ENCODE measurements around the gene UBXN6. TPM values are rescaled to one million over a fixed set of nuclear protein-coding genes. Genes with fewer than 3 reads are reported as not detected.

UBXN6 gene
- total RNA-seq, 1 donor from 2014 or later, result 40.9 TPM

GRCh38 chr19:4454747-4455718 is 2.6 kb downstream of the UBXN6 start:
- TF ChIP-seq, protein P1, sequence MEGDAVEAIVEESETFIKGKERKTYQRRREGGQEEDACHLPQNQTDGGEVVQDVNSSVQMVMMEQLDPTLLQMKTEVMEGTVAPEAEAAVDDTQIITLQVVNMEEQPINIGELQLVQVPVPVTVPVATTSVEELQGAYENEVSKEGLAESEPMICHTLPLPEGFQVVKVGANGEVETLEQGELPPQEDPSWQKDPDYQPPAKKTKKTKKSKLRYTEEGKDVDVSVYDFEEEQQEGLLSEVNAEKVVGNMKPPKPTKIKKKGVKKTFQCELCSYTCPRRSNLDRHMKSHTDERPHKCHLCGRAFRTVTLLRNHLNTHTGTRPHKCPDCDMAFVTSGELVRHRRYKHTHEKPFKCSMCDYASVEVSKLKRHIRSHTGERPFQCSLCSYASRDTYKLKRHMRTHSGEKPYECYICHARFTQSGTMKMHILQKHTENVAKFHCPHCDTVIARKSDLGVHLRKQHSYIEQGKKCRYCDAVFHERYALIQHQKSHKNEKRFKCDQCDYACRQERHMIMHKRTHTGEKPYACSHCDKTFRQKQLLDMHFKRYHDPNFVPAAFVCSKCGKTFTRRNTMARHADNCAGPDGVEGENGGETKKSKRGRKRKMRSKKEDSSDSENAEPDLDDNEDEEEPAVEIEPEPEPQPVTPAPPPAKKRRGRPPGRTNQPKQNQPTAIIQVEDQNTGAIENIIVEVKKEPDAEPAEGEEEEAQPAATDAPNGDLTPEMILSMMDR (conservative IDR thresholded peaks at IDR 0.05; ENCODE audit: low read depth, low read length), result no peak
- H3K4me3 ChIP-seq (ENCODE audit: low read depth, low read length), result peak overlapping the region; percentile 94

DNA sequence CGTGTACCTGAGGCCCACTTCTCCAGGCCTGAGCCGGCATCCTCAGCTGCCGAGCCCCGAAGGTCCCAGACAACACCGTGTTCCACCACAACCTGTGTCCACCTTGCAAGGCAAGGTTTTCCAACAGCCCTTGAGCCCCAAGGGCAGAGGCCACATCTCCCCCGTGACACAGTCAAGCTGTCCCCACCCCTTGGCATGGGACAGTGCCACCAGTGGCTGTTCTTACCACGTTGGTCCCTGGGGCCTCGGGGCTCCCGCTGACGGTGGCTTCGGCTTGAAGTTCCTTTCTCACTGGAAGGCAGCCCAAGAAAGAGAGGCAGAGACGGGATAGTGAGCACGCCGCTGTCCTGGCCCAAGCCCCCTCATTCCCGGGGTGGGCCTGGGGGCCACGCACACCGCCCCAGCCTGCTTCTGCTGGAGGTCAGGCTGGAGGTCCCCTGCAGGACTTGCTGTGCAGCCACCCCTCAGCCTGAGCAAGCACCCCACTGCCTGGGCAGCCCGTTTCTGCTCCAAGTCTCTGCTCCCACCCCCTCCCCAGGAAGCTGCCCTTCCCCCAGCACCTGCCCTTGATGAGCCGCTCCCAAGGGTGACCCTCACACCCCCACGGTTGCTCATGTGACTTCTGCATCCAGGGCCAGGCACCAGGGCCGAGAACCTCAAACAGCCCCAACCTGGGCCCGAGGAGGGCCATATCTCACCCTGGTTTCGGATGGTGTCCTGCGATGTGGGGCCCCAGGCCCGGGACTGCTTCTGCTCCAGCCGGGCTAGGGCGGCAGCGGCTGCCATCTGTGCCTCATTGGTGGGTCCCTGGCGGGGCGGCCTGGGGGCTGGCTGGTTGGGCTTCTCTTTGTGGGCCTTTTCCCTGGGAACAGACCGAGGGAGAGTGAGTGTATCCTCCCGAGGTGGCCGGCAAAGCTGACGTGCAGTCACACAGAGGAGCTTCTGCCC is 4.1 kb downstream of the UBXN6 start:
- TF ChIP-seq, protein P1 (conservative IDR thresholded peaks at IDR 0.05; ENCODE audit: low read depth, low read length), result no peak

More at GRCh38 chr19:4454747-4455718, 2.6 kb downstream of the UBXN6 start:
- DNase-seq (ENCODE audit: low read depth), result no peak

GRCh38 chr19:4452230-4452990 is 5.2 kb downstream of the UBXN6 start:
- H3K4me3 ChIP-seq (ENCODE audit: low read depth, low read length), result no peak overlapping the region
- TF ChIP-seq, protein P1 (conservative IDR thresholded peaks at IDR 0.05; ENCODE audit: low read depth, low read length), result no peak
- no peak for DNase-seq (ENCODE audit: low read depth)

More for the DNA sequence above, 4.1 kb downstream of the UBXN6 start:
- no peak overlapping the region for H3K4me3 ChIP-seq (ENCODE audit: low read depth, low read length)
- DNase-seq (ENCODE audit: low read depth), result no peak

GRCh38 chr19:4449639-4450028 is 8.0 kb downstream of the UBXN6 start:
- no peak overlapping the region for H3K4me3 ChIP-seq (ENCODE audit: low read depth, low read length)
- DNase-seq (ENCODE audit: low read depth), result no peak
- TF ChIP-seq, protein P1 (conservative IDR thresholded peaks at IDR 0.05; ENCODE audit: low read depth, low read length), result no peak

DNA sequence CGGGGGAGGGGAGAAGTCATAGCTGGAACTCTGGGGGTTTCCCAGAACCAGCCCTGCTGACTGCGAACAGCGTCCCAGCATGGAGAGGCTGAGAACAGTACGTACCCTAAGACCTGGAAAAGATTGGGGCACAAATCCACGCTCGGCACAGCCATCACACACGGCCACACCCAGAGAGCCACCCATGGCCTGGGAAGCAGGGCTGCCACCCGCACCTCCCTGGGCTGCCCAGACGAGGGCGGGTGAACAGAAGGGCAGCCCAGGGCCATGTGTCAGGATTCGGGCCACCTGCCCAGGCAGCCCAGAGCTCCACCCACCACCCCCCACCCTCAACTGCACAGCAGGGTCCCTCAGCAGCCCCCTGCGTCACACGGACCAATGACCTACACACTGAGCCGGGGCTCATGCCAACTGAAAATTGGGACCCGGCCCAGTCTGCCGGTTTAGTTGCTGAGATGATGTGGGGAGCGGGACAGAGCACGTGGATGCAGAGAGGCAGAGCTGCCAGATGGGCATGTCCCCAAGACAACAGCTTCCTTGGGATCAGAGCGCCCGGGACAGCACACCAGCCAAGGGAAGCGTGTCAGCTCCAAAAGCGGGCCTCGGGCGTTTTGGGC is 8.5 kb downstream of the UBXN6 start:
- no peak for DNase-seq (ENCODE audit: low read depth)
- TF ChIP-seq, protein P1 (conservative IDR thresholded peaks at IDR 0.05; ENCODE audit: low read depth, low read length), result no peak
- H3K4me3 ChIP-seq (ENCODE audit: low read depth, low read length), result no peak overlapping the region
